Left cardiac atrium (tissue), 4 donors: ENCODE measurements around the gene NT5C3A. TPM values are rescaled to one million over a fixed set of nuclear protein-coding genes. Genes with fewer than 3 reads are reported as not detected.
"Not testable (repeated sequence)": the region's sequence is repeated elsewhere in the genome, so short reads cannot be mapped to it uniquely, and the experiment has no call there.

Experiments
- ATAC-seq, 2 donors: fragments of 200-7000 bp; cut with Tn5 transposase; one replicate each; pipeline ENCODE4 v1.9.1; 2020; ENCODE audit warnings: mild to moderate bottlenecking in 2 of 2, moderate library complexity in 2 of 2
- DNase-seq: peaks from one replicate; pipeline ENCODE4 v3.0.0-alpha.2; 2020
- intact Hi-C, 2 donors: fragments of 100-400 bp; cut with DNase I; formaldehyde crosslinking; loops; one replicate each; pipeline versions ENCODE4 v1.14.1 to v1.15.1; 2022 to 2023
- long read RNA-seq: library from polyadenylated mRNA; unstranded; transcript quantifications from one replicate; pipeline ENCODE4 v2.0.0, GENCODE V29; 2021
- total RNA-seq, 2 donors: library from RNA; stranded (reverse); fragmentation: NEBNext Ultra II Directional; extraction: Animal tissue kit (Norgen Biotek cat#: 25700); gene quantifications; one replicate each; pipeline ENCODE4 v1.2.1, GENCODE V29; 2021
- donor health status: DM: no; HTN: yes; CAD: no.
- donor health status: DM: no; HTN: yes; CAD: no; lungs with severe emphysema.
- donor health status: DM: yes; HTN: yes; CAD: no.
- donor health status: Dilated cardiomyopathy.

NT5C3A gene
- total RNA-seq = 10 to 100 TPM; 20.1 to 21.2 TPM
- long read RNA-seq, transcript NT5C3A-201 (9 exons, 1,704 nt) = major isoform, 22 of 29 reads
- long read RNA-seq, partial matches to known transcripts = 0 of 29 reads
- long read RNA-seq, other reads (novel, unspliced or antisense) = 2 of 29 reads

DNA sequence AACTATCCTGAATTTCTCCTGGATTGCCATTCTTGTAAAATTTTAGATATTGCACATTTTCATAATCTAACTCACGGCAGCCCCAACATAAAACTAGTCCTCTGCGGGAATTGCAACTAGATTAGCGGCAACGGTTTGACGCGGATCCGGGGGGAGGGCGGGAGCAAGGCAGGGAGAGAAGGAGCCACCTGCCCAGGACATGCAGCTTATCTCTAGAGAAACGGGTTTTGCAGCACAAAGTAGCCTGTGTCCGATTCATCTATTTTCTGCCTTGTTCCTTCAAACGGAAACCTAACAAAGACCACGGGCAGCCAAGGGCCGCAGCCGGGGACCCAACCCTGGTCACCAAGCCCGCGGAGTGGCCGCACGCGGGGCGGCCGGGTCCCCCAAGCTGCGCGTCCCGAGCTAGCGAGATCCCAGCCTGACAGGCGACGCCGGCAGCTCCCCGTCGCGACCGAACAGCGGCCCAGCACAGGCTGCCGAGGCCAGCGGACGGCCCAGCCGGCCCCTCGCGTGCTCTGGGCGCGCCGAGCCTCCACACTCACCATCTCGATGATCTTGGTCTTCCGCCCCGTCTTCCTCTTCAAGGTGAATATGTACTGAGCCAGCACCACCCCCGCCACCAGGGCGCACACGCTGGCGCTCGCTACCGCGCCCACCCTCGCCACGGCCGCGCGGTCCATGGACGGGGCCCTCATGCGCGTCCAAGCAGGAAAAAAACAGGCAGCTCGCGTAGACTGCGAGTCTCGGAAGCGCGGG, at the start of gene NT5C3A:
Gene NT5C3A (minus strand): TSS at position 754 of the 759 bp plus-strand sequence. CDS start 71 bp downstream, at position 683.
- intact Hi-C loops = loop anchor here in 1 of 2 donors (10.0 kb wide), 1 partner anchor 117 kb away; no protein-coding TSS in a partner anchor
- DNase-seq (peak; percentile 51), ATAC-seq (peak; percentile 48 to 63)

GRCh38 chr7:33111614-33112013, 49.0 kb upstream of the NT5C3A start:
- intact Hi-C loops = no loop called here
- no peak for DNase-seq
- no peak for ATAC-seq

DNA sequence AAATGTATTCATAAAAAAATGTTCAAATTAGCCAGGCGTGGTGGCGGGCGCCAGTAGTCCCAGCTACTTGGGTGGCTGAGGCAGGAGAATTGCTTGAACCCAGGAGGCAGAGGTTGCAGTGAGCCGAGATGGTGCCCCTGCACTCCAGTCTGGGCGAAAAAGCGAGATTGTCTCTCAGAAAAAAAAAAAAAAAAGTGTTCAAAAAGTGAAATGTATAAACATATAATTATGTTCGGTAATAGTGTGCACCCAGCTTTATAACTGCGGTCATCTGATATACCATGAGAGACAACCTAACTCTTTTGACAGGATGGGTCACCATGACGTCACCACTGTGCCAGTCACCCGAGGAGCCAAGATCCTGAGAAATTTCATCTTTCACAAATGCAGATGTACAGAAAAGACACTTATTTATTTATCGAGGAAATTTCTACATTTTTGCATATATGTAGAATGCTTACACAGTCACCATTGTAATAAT, 47.2 kb upstream of the NT5C3A start:
- no peak for ATAC-seq
- DNase-seq = no peak
- intact Hi-C loops = loop anchor here in 1 of 2 donors (10.0 kb wide), 1 partner anchor 335 kb away; no protein-coding TSS in a partner anchor

GRCh38 chr7:33109005-33109757, 46.6 kb upstream of the NT5C3A start, which contains the start of gene RP9:
TSS of gene RP9 (minus strand) at chr7:33109404. CDS start at chr7:33109372, 32 bp downstream.
- peak; percentile 92 to 96 for ATAC-seq
- intact Hi-C loops = loop anchor here in 1 of 2 donors (10.0 kb wide), 1 partner anchor 334 kb away; no protein-coding TSS in a partner anchor

DNA sequence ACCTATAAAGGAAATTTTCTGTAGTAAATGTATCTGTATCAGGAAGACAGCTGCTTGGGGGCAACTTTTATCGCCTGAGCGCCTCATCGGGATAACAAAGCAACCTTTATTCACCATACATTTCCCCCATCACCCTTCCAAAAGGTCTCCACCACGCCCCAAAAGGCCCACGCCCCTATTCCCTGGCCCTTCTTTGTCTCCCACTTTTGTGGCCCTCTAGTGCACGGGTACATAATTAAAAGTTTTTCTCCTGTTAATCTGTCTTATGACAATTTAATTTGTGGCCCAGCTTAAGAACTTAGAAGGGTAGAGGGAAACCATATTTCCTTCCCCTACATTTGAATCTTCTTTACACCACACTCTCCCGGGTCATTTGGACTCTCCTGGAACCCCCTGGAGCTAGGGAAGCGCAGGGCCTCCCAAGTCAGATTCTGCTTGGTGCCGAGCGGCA, 46.0 kb upstream of the NT5C3A start:
- DNase-seq (no peak), ATAC-seq (peak in 1 of 2 donors; percentile 68)
- intact Hi-C loops = loop anchor here in 1 of 2 donors (10.0 kb wide), 1 partner anchor 334 kb away; no protein-coding TSS in a partner anchor

More at GRCh38 chr7:33109005-33109757, 46.6 kb upstream of the NT5C3A start, which contains the start of gene RP9:
- DNase-seq = peak; percentile 71

DNA sequence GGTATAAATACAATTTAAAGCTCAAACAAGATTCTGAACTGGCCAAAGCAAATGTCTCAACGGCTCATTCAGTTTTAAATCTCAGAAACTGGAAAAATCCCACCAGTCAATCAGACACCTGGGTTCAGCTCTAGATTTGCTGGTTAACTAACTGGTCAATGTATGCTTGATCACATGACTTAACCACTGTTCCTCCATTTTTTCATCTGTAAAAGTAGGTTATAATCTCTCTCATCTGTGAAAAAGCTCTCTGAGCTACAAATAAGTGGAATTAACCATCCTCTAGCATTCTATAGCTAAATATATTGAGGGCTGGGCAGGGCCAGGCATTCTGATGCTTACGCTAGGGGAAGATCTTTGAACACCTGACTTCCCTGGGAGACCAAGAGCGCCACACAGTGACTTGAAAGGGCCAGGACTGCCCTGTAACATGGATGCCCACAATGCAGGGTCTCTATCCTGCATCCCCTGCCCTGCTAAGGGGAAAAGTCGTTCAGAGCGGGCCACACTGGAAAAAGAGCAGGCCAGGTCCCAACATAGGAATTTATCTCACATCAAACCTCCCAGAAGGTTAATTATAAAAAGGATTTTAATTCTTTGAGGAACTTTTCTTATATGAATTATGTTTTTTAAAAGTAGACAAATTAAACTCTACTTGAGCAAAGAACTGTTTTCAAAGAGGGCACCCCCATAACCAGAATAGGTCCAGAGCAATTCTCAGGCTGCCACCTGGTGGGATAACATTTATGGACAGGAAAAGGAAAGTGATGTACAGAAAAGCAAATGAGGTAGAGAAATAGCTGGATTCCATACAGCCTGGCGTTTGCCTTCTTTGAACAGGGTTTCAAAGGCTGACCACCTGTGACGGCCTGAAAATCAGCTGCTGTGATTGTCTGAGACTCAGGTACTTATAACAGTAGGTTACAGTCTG, 44.8 kb upstream of the NT5C3A start:
- DNase-seq = no peak
- intact Hi-C loops = loop anchor here in 1 of 2 donors (10.0 kb wide), 1 partner anchor 333 kb away; no protein-coding TSS in a partner anchor
- ATAC-seq = peak in 1 of 2 donors; percentile 17

GRCh38 chr7:33101906-33102305, 39.3 kb upstream of the NT5C3A start:
- no peak for ATAC-seq
- intact Hi-C loops = loop anchor here in 1 of 2 donors (10.0 kb wide), 1 partner anchor 327 kb away; no protein-coding TSS in a partner anchor

DNA sequence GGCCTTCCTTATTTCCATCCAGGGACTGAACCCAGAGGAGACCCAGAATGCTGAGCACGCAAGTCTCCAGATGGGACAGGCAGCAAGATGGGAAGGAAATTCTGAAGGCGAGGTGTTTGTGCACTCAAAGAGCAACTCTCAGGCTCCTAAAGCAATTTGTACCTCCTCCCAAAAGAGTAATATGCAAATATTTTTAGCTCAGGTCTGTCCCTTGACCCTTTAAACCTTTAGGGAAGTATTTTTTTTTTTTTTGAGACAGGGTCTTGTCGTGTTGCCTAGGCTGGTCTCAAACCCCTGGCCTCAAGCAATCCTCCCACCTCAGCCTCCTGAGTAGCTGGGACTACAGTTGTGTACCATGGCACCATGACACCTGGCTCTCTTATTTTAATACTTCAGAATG, 38.2 kb upstream of the NT5C3A start:
- ATAC-seq (no peak), DNase-seq (no peak)
- intact Hi-C loops = loop anchor here in 1 of 2 donors (10.0 kb wide), 1 partner anchor 326 kb away; no protein-coding TSS in a partner anchor

More at GRCh38 chr7:33101906-33102305, 39.3 kb upstream of the NT5C3A start:
- DNase-seq = no peak

GRCh38 chr7:33099154-33099940, 36.8 kb upstream of the NT5C3A start:
- DNase-seq (no peak), ATAC-seq (peak; percentile 38 to 75)
- intact Hi-C loops = no loop called here

GRCh38 chr7:33094745-33095275, 32.2 kb upstream of the NT5C3A start:
- intact Hi-C loops, DNase-seq, ATAC-seq: not testable (repeated sequence)

GRCh38 chr7:33093266-33093665, 30.7 kb upstream of the NT5C3A start:
- intact Hi-C loops = no loop called here
- ATAC-seq = no peak
- no peak for DNase-seq

DNA sequence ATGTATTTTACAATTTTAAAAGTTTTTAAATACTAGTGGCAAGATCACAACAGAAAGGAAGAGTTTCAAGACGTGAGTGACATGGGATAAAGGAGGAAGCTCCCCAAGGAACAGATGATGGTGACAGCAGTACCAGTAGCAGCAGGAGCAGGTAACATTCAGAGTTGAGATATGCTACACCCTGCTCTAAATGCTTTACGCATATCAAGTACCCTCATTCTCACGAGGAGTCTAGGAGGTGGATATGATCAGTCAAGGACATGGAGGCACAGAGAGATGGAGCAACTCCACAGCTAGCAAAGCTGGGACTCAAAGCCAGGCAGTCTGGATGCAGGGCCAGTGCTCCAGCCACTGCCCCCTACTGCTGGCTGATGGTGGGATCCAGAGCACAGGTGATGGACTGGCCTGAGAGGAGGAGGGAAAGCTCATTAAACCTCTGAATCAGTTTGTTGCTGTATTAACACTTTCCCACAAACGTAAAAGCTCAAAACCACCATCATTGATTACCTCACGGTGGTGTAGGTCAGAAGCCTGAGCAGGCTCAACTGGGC, 29.1 kb upstream of the NT5C3A start:
- DNase-seq (no peak), ATAC-seq (no peak)
- intact Hi-C loops = no loop called here

DNA sequence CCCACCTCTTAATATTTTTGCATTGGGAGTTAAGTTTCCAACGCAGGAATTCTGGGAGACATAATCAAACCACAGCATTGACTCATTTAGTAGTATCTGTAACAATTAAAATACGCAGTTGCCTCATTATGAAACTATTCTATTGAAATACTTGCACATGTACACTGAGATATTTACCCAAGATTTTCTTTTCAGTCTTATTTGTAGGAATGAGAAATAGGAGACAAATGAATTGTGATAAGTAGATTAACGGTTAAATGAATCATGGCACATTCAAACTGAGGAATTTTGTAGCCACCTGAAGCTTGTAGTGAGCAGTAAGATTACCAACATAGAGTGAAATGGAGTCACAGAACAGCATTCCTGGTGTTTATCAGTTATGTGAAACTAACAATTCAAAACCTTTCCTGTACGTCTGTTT, 28.5 kb upstream of the NT5C3A start:
- intact Hi-C loops = no loop called here
- no peak for DNase-seq
- ATAC-seq = no peak

DNA sequence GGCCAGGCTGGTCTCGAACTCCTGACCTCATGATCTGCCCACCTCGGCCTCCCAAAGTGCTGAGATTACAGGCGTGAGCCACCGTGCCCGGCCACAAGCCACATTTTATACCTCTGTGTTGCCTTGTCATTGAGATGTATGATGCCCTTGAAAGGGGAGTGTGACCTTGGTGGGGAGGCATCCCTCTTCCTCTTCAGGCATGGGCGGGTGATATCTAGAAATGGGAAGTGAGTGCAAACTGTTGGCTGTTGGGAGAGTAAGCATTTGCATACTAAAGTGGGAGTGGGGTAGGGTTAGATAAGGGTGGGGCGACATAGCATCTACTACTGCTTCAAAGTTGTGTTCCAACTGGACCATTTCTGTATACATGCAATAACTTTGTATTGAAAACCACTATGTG, 26.6 kb upstream of the NT5C3A start:
- ATAC-seq = no peak

DNA sequence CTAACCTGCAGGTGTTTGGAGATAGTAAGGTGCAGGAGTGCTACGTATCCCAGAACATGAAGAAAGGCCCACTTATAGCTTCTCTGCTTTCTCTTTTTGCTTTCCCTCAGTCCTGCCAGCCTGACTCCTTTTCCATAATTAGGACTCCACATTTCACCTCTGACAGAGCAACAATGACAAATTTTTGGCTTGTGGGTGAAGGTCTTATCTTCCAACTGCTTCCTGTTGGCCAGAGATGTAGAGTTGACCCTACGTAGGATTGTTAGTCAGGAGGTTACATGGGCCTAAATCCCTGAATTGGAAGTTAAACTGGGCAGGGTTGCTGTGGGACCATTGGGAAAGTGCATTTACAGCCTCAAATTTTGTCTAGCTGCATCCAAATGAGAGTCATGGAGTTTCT, 25.3 kb upstream of the NT5C3A start:
- DNase-seq = no peak
- ATAC-seq = peak; percentile 62 to 68
- intact Hi-C loops = no loop called here

More for the DNA sequence above, 26.6 kb upstream of the NT5C3A start:
- intact Hi-C loops = no loop called here
- DNase-seq = no peak

GRCh38 chr7:33087356-33087755, 24.8 kb upstream of the NT5C3A start:
- no peak for ATAC-seq
- intact Hi-C loops = no loop called here

More at GRCh38 chr7:33087356-33087755, 24.8 kb upstream of the NT5C3A start:
- no peak for DNase-seq
